MG63 (cell line): Measurements from ENCODE around the gene ZDHHC8. TPM values are rescaled to one million over a fixed set of nuclear protein-coding genes. Genes with fewer than 3 reads are reported as not detected.
A peak's percentile ranks its signal among the peaks of the same experiment; 100 is the strongest.

ENCODE experiments used
- DNase-seq: peaks from one replicate; pipeline ENCODE4 v3.0.0-alpha.2; 2020
- H3K27me3 ChIP-seq: fragments of 250-450 bp; sonication (Bioruptor Pico); 2 replicates; pipeline ENCODE4 v1.5.1; 2020; ENCODE audit warnings: mild to moderate bottlenecking, moderate library complexity
- H3K36me3 ChIP-seq: fragments of 250-450 bp; sonication (Bioruptor Pico); 2 replicates; pipeline ENCODE4 v1.5.1; 2020; ENCODE audit warnings: mild to moderate bottlenecking, moderate library complexity
- H3K4me3 ChIP-seq: fragments of 250-450 bp; sonication (Bioruptor Pico); 2 replicates; pipeline ENCODE4 v1.5.1; 2020; ENCODE audit warnings: mild to moderate bottlenecking, moderate library complexity
- H3K9me3 ChIP-seq: fragments of 250-450 bp; sonication (Bioruptor Pico); 2 replicates; pipeline ENCODE4 v1.5.1; 2020; ENCODE audit warnings: mild to moderate bottlenecking, moderate library complexity
- total RNA-seq: library from RNA; depleted of rRNA; stranded (reverse); fragments of >200 nt; shearing (Covaris generic); gene quantifications from 2 replicates; pipeline ENCODE4 v1.2.3, GENCODE V29; 2014; ENCODE audit warnings: low replicate concordance

Gene ZDHHC8
- total RNA-seq, 1 experiment from 2014 or later, result 9.6 TPM

DNA sequence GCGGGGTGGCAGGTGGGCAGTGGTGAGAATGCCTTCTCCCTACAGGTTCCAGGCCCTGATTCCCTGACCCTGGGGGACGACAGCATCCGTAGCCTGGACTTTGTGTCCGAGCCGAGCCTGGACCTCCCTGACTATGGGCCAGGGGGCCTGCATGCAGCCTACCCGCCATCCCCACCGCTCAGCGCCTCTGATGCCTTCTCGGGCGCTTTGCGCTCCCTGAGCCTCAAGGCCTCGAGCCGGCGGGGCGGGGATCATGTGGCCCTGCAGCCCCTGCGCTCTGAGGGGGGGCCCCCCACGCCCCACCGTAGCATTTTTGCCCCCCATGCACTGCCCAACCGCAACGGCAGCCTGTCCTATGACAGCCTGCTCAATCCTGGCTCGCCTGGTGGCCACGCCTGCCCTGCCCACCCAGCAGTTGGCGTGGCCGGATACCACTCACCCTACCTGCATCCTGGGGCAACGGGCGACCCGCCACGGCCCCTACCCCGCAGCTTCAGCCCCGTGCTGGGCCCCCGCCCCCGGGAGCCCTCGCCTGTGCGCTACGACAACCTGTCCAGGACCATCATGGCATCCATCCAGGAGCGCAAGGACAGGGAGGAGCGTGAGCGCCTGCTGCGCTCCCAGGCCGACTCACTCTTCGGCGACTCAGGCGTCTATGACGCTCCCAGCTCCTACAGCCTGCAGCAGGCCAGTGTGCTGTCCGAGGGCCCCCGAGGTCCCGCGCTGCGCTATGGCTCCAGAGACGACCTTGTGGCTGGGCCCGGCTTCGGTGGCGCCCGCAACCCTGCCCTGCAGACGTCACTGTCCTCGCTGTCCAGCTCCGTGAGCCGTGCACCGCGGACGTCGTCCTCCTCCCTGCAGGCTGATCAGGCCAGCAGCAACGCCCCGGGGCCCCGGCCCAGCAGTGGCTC, 11.4 kb downstream of the ZDHHC8 start:
- H3K27me3 ChIP-seq, result no peaks in the 10 kb centered on the region
- H3K36me3 ChIP-seq, result peaks cover 5% of the 10 kb centered on the region
- DNase-seq, result no peak
- no peaks in the 10 kb centered on the region for H3K9me3 ChIP-seq
- no peak overlapping the region for H3K4me3 ChIP-seq

DNA sequence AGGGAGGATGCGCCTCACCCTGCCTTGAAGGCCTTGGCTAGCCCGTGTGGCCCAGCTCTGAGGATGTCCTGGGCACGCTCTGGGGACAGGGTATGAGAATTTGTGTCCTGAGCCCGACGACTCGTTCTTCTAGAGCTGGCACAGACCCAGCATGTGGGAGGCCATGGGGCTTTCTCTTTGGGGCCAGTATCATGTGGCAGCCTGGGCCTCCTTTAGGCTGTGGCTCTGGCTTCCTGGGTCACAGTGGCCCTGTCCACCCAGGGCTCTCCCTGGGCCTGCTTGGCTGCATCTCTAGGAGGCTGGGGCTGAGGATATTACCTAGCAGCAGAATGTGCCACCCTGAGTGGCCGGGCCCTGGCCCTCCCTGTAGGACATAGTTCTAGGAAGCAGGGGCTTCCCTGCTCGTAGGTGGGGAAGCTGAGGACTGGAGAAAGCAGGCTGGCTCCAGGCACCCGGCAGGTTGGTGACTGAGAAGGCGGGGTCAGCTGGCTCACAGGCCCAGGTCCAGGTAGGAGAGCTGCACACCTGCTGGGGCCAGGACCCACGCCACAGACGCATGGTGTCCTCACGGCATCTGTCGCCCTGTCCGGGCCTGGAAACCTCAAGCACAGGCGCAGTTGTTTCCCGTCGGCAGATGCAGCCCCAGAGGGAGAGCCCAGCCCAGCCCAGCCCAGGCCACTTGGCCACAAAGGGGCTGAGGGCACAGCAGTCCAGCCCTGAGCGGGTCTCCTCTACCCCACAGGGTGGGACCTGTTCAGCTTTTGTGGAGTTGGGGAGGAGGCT, 12.5 kb downstream of the ZDHHC8 start:
- no peaks in the 10 kb centered on the region for H3K27me3 ChIP-seq
- H3K36me3 ChIP-seq, result peaks cover 5% of the 10 kb centered on the region
- no peaks in the 10 kb centered on the region for H3K9me3 ChIP-seq
- DNase-seq, result no peak
- H3K4me3 ChIP-seq, result no peak overlapping the region

DNA sequence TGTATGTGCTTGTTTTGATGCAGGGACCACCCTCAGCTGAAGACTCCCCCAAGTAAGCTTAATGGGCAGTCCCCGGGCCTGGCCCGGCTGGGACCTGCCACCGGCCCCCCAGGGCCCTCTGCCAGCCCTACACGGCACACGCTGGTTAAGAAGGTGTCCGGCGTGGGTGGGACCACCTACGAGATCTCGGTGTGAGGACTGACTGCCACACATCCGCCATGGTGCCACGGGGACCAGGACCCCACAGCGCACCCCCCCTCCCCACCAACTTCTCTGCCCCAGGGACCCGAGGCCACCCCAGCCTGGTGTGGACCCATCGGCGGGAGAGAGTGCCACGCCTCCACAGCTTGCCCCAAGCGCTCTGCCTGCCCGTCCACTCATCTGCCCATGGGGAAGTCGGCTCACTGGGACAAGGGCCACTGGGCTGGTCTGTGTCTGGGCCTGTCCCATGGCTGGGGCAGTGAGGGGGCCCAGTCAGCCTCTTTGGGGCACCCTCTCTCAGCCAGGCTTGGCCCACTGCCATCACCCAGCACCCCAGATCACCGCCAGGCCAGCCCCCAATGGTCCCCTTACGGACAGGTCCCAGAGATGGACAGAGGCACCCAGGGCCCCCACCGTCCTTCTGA, 13.7 kb downstream of the ZDHHC8 start:
- Histone ChIP-seq H3K4me3 (no peak overlapping the region), H3K36me3 (peaks cover 2% of the 10 kb centered on the region; the same call in 1 of the 2 replicates), H3K27me3 (no peaks in the 10 kb centered on the region), H3K9me3 (no peaks in the 10 kb centered on the region)
- DNase-seq, result no peak

DNA sequence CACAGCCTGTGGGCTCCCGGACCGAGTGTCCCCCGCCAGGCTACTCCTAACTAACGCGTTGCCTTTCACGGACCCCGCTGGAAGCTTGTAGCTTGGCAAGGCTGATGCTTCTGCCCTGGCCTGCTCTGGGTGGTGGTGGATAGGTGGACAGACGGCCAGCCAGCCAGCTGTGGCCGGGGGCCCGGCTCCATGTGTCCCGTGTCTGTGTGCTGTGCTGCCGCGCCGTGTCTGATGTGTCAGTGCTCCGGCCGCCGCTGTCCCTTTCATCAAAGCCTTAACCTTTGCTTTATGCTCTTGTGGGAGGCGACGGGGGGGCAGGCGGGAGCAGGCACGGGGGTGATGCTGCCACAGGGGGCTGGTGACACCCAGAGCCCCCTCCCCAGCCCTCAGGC, 14.2 kb downstream of the ZDHHC8 start:
- H3K9me3 ChIP-seq, result no peaks in the 10 kb centered on the region
- no peak for DNase-seq

DNA sequence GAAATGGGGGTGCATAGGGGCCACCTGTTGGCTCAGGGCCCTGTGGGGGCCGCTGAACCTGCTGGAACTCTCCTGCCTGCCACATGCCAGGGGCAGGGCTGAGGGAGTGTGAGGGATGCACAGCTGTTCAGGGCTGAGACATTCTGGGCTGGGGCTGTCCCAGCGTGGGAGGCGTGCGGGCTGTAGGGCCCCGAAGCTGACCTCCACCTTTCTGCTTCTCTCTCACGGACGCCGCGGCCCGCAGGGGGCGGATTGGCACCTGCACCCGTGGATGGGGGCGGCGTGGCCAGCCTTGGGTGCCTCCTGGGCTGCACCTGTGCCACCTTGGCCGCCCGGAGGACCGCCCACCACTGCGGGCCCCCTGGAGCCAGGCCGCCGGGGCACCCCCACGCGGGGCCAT, 15.2 kb downstream of the ZDHHC8 start:
- Histone ChIP-seq H3K9me3 (no peaks in the 10 kb centered on the region), H3K27me3 (no peaks in the 10 kb centered on the region), H3K4me3 (no peak overlapping the region), H3K36me3 (no peaks in the 10 kb centered on the region)
- DNase-seq, result no peak

More for the DNA sequence above, 14.2 kb downstream of the ZDHHC8 start:
- H3K27me3 ChIP-seq, result no peaks in the 10 kb centered on the region
- no peak overlapping the region for H3K4me3 ChIP-seq
- H3K36me3 ChIP-seq, result no peaks in the 10 kb centered on the region

DNA sequence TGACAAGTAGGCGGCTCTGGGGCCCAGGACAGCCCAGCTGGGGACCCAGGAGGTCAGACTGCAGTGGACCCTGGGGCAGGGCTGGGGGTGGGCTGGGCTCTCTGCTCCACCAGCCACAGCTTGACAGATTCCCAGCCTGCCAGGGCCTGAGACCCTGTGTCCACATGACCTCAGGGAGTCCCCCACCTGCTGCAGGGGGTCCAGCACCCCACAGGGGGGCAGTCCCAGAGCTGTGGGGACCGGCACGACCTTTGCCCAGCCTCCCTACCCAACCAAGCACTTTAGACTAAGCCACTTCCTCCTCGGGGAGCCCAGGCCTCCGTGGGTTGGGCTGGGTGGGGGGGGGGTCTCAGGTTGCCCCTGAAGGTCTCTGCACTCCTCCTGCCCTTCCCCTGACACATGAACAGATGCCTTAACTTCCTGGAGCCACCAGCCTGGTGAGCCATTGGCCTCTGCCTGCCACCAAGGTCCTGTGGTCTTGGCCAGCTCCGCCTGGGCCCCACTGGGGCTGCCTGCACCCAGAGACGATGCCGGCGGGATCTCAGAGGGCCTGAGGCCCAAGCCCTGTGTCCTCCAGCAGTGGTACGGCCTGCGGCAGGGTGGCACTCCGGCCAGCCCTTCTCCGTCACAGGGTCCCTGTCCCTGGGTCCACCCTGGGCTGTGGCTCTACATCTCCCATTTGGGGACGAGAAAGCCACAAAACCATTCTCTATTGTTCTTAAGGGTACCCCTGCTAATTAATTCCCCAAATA, 15.8 kb downstream of the ZDHHC8 start:
- Histone ChIP-seq H3K4me3 (no peak overlapping the region), H3K27me3 (no peaks in the 10 kb centered on the region), H3K9me3 (no peaks in the 10 kb centered on the region), H3K36me3 (no peaks in the 10 kb centered on the region)
- no peak for DNase-seq

DNA sequence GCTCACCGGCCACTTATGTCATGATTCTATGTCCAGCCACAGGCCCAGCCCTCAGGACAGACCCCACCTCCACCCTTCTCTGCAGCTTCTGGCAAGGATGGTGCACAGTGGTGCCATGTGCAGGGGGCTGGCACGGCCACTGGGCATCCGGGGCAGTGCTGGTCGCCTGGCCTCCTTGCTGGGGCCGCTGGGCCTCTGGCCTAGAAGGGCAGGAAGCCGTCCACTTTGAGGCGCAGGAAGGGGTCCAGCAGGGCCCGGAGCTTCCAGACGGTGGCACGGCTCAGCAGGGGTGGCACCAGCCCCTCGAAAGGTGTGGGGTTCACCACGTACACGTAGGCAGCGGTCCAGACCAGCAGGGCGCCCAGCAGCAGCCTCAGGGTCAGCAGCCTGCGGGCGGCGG, 16.8 kb downstream of the ZDHHC8 start:
- Histone ChIP-seq H3K36me3 (no peaks in the 10 kb centered on the region), H3K9me3 (no peaks in the 10 kb centered on the region), H3K27me3 (no peaks in the 10 kb centered on the region), H3K4me3 (no peak overlapping the region)
- DNase-seq, result no peak

DNA sequence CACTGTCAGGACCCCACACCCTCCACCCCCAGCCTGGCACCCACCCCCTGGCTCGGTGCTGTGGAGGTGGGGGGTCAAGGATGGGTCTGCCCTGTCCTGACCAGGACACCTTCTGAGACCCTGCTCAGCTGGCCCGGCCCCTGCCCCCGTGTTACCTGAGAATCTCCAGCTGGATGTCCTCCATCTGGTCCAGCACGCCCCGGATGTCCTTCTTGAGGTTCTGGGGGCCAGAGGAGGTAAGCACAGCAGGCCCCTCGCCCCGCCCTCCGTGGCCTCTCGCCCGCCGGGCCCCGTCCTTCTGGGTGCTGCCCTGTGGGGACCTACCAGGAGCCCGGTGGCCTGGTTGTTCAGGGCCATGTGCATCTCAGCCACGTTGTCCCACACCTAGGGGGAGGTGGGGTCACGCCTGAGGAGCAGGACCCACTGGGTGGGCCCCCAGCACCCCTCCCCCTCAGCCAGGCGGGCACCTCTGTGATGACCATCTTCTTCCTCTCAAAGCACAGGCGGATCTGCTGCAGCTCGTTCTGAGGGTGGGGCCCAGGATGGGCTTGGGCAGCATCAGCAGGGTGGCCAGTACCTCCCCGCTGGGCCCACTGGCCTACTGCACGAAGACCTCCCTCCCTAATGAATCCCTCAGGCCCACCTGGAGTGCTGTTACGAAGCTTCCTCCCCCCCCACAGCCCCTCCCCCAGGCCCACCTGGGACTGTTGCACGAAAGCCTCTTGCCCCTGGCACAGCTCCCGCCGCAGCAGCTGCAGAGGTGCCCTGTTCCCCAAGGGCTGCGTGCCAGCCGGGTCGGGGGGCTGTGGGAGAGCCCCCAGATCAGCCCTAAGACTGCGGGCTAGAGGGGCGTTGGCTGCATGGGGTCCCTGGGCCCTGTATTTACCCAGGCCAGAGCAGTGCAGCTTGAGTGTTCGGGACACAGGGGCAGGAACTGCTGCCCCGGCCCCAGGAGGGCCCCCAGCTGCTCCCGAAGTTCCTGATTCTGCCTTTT, 17.9 kb downstream of the ZDHHC8 start:
- Histone ChIP-seq H3K27me3 (no peaks in the 10 kb centered on the region), H3K36me3 (no peaks in the 10 kb centered on the region), H3K9me3 (no peaks in the 10 kb centered on the region), H3K4me3 (no peak overlapping the region)
- no peak for DNase-seq

DNA sequence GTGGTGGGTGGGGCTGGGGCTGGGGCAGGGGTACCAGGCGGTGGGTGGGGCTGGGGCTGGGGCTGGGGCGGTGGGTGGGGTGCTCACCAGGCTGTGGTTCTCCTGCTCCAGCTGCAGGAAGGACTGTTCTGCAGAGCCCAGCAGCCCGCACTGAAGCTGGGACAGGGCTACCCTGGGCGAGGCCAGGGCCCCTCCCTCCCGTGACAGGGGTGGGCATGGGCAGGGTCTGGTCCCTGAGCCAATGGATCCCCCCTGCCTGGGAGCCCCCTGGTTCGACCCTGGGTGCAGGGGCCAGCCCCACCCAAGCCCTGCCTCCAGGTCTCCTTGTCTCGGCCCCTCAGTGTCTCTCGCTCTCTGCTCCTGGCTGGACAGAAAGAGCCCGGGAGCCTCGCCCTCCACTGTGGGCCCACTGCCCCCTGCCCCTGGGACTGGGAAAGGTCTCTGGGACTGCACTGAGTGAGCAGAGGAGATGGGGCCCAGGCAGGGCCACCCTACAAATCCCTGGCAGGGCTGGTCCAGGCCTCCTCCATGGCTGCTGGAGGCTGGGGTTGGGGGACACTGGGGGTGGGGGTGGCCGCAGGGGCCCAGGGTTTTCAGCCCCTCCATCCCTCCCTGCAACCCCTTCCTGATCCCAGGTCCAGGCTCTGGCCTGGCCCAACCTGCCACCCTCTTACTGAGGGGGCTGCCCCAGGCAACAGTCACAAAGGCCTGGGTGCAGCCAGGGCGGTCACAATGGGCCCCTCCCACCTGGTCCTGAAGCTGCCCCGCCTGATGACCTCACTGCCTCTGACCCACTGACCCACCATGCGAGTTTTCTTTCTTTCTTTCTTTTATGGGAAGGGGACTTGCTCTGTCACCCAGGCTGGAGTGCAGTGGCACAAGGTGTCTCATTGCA, 19.0 kb downstream of the ZDHHC8 start, which contains the start of gene CCDC188:
Gene CCDC188, minus strand, starts transcription at position 675 of the 895 bp plus-strand sequence. Its CDS starts 69 bp downstream, at position 606.
- DNase-seq, result no peak
- no peaks in the 10 kb centered on the region for H3K9me3 ChIP-seq
- no peaks in the 10 kb centered on the region for H3K36me3 ChIP-seq
- H3K27me3 ChIP-seq, result no peaks in the 10 kb centered on the region
- no peak within 1 kb of the TSS for H3K4me3 ChIP-seq

DNA sequence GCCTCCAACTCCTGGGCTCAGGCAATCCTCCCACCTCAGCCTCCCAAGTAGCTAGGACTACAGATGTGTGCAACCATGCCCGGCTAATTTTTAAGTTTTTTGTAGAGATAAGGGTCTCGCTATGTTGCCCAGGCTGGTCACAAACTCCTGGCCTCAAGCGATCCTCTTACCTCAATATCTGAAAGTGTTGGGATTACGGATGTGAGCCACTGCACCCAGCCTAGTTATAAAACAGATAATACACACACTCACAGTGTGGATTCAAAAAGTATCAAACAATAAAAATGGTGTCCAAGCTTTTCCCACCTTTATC, 19.6 kb downstream of the ZDHHC8 start:
- H3K27me3 ChIP-seq, result no peaks in the 10 kb centered on the region
- DNase-seq, result no peak
- no peaks in the 10 kb centered on the region for H3K9me3 ChIP-seq
- H3K4me3 ChIP-seq, result no peak overlapping the region
- no peaks in the 10 kb centered on the region for H3K36me3 ChIP-seq

DNA sequence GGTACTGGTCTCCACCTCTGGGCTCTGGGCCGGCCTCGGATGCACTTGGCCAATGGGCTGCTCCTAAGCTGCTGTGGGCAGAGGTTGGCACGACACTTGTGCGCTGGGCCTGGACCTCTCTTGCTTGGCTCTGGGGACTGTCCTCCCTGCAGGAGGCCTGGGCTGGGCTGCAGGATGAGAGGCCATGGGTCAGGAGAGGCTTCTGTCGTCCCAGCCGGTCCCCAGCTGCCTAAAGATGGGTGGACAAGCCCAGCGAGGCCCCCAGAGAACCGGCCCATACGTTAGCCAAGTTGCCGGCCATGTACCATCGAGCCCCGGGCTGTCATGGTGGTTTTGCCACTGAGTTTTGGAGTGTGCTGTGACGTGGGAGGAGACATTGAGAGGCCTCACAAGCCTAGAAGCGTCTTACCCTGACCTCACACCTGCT, 20.9 kb downstream of the ZDHHC8 start:
- no peak overlapping the region for H3K4me3 ChIP-seq
- H3K9me3 ChIP-seq, result no peaks in the 10 kb centered on the region
- H3K27me3 ChIP-seq, result no peaks in the 10 kb centered on the region
- DNase-seq, result no peak
- H3K36me3 ChIP-seq, result no peaks in the 10 kb centered on the region

DNA sequence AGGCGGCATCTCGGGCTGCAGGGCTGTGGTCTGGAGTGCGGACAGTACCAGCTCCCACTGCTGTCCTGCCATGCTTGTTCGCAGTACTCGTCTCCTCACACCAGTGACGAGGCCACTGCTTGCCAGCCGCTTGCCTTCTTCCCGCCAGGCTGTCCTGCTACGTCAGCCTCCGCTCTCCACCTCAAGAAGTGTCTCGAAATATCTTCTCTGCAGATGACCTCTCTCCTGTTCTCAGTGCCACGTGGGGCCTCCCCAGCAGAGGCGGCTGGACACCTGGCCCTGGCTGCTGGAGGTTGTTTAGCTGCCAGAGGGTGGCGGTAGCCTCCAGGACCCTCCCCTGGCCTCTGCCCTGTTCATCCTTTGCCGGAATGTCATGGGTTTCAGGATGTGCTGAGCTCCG, 22.3 kb downstream of the ZDHHC8 start:
- Histone ChIP-seq H3K27me3 (no peaks in the 10 kb centered on the region), H3K4me3 (no peak overlapping the region), H3K9me3 (no peaks in the 10 kb centered on the region), H3K36me3 (no peaks in the 10 kb centered on the region)
- no peak for DNase-seq

DNA sequence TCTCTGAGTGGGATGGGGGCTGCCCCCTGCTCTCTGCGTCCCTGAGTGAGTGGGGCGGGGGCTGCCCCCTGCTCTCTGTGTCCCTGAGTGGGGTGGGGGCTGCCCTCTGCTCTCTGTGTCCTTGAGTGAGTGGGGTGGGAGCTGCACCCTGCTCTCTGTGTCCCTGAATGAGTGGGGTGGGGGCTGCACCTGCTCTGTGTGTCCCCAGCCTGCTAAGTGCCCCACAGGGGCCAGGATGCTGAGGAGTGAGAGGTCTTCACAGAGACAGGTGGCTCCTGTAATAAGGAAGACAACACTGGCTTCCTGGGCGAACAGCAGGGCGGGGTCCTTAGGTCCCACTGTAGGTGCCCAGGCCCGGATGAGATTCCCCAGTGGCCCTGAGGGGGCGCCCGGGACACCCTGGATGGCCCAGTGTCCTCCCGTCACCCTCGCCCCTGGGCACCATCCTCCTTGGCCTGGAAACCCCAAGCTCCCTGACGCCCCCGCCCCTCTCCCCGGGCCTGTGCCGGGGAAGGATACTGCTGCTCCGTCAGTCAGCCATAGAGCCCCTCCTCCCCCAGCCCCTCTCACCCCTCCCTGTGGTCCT, 23.1 kb downstream of the ZDHHC8 start:
- no peak for DNase-seq
- H3K4me3 ChIP-seq, result no peak overlapping the region
- H3K27me3 ChIP-seq, result no peaks in the 10 kb centered on the region
- no peaks in the 10 kb centered on the region for H3K9me3 ChIP-seq
- H3K36me3 ChIP-seq, result no peaks in the 10 kb centered on the region

DNA sequence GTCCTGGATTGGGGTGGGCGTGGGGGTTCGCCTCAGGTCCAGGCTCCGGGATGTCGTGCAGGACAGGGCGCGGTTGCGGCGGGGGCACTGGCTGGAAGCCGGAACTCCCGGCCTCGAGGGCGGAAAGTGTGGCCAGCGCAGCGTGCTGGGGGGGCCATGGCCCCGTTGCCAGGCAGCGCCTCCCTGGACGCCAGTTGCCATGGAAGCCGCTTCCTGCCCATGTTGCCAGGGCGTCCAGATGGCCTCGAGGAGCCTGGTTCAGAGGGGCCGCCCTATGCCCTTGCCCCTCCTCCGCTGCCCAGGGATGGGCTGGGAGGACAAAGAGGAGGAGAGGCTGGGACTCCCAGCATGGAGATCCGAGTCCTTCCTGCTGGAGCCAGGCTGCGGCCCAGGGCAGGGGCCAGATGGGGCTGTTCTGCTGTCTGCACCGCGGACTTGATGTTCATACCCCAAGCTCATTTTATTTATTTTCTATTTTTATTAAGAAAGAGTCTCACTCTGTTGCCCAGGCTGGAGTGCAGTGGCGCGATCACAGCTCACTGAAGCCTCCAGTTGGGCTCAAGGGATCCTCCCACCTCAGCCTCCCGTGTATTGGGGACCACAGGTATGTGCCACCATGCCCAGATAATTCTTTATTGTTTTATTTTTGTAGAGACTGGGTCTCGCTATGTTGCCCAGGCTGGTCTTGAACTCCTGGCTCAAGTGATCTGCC, 23.9 kb downstream of the ZDHHC8 start:
- no peak overlapping the region for H3K4me3 ChIP-seq
- peak; percentile 23 for DNase-seq
- H3K36me3 ChIP-seq, result no peaks in the 10 kb centered on the region
- H3K9me3 ChIP-seq, result no peaks in the 10 kb centered on the region
- no peaks in the 10 kb centered on the region for H3K27me3 ChIP-seq
